HepG2 (cell line): Measurements from ENCODE around the gene FAM3D. TPM values are rescaled to one million over a fixed set of nuclear protein-coding genes. Genes with fewer than 3 reads are reported as not detected.

Source experiments
- ATAC-seq: fragments of 200-7000 bp; cut with Tn5 transposase; 3 replicates; pipeline ENCODE4 v1.9.1; 2020; ENCODE audit warnings: mild to moderate bottlenecking, moderate library complexity
- BruUV-seq: library from RNA; stranded (reverse); fragments of 400-500 nt; replicated peaks from 2 replicates; lab custom pipeline; 2021; lab: Mats Ljungman, UMichigan
- CTCF ChIA-PET: fragments of 300-600 bp; formaldehyde crosslinking; extraction: SDS; loops from one replicate; lab custom pipeline; 2021; ENCODE audit warnings: low total read pairs, inconsistent platforms, low intra/inter-chr PET ratio; lab: Yijun Ruan, JAX
- POLR2A ChIA-PET: fragments of 350-600 bp; sonication (Branson Sonifier 250); formaldehyde crosslinking; loops from one replicate; lab custom pipeline; 2020; ENCODE audit warnings: antibody characterized with exemption, inconsistent platforms; lab: Yijun Ruan, JAX
- DNase-seq: peaks from one replicate; pipeline ENCODE4 v3.0.0-alpha.2; 2015; ENCODE audit warnings: low spot score
- FAIRE-seq: peaks from 3 replicates; lab custom pipeline; 2011; peaks lifted over from hg19 to GRCh38; lab: Jason Lieb, UNC
- H2AFZ ChIP-seq: one replicate; pipeline ENCODE4 v1.6.1; 2011; ENCODE audit warnings: low read length, inconsistent platforms
- H3K27ac ChIP-seq: fragments of 300-600 bp; 3 replicates; pipeline ENCODE4 v1.8.0; 2011; ENCODE audit warnings: mixed run types, mild to moderate bottlenecking, mixed read lengths, low read length, inconsistent platforms; ENCODE audit not compliant: insufficient read depth; ENCODE audit errors: extremely low read length
- H3K27me3 ChIP-seq, 2 experiments: fragments of 200-600 bp in 1 of 2; 2 replicates in 1 of 2; 3 replicates in 1 of 2; pipeline versions ENCODE4 v1.6.0 to v1.8.0; 2011; ENCODE audit warnings: low read length in 2 of 2, mild to moderate bottlenecking in 2 of 2, moderate library complexity in 2 of 2, inconsistent platforms in 1 of 2; ENCODE audit not compliant: insufficient read depth in 2 of 2, control insufficient read depth in 1 of 2
- H3K36me3 ChIP-seq, 2 experiments: fragments of 200-600 bp in 1 of 2; replicated peaks in 1 of 2; 2 replicates in 1 of 2; 3 replicates in 1 of 2; pipeline versions ENCODE4 v1.5.1 to v1.8.0; 2011; ENCODE audit warnings: low read length in 2 of 2, inconsistent platforms in 1 of 2; ENCODE audit not compliant: insufficient read depth in 2 of 2, control insufficient read depth in 1 of 2
- H3K4me1 ChIP-seq: 2 replicates; pipeline ENCODE4 v1.5.1; 2012; ENCODE audit warnings: low read length, inconsistent platforms; ENCODE audit not compliant: insufficient read depth
- H3K4me2 ChIP-seq: 2 replicates; pipeline ENCODE4 v1.6.0; 2011; ENCODE audit warnings: low read depth, low read length, inconsistent platforms
- H3K4me3 ChIP-seq, 3 experiments: fragments of 200-600 bp in 1 of 3; sonication (generic), shearing (Covaris generic) in 1 of 3; replicated peaks in 1 of 3; 2 replicates each; pipeline ENCODE4 v1.5.1; 2011 to 2016; ENCODE audit warnings: low read length in 3 of 3, inconsistent platforms in 2 of 3, low read depth in 2 of 3, mild to moderate bottlenecking in 2 of 3, control low read depth in 1 of 3, mixed read lengths in 1 of 3; ENCODE audit not compliant: insufficient read depth in 1 of 3
- H3K79me2 ChIP-seq: one replicate; pipeline ENCODE4 v1.6.1; 2011; ENCODE audit warnings: low read length, inconsistent platforms; ENCODE audit not compliant: insufficient read depth
- H3K9ac ChIP-seq: 2 replicates; pipeline ENCODE4 v1.6.0; 2011; ENCODE audit warnings: mild to moderate bottlenecking, low read depth, low read length, inconsistent platforms; ENCODE audit not compliant: insufficient read depth
- H3K9me3 ChIP-seq: 2 replicates; pipeline ENCODE4 v1.5.1; 2012; ENCODE audit warnings: mild to moderate bottlenecking, low read length
- H4K20me1 ChIP-seq: 2 replicates; pipeline ENCODE4 v1.6.0; 2011; ENCODE audit warnings: inconsistent platforms, mild to moderate bottlenecking, low read length, moderate library complexity; ENCODE audit not compliant: insufficient read depth
- AKAP8 ChIP-seq: sonication (generic); formaldehyde crosslinking; IDR thresholded peaks from 2 replicates; pipeline ENCODE4 v1.5.1; 2020; ENCODE audit warnings: mild to moderate bottlenecking, missing genetic modification reagents
- FOXA3 ChIP-seq: IDR thresholded peaks from 2 replicates; pipeline ENCODE4 v1.6.1; 2016; ENCODE audit warnings: missing genetic modification reagents, missing compliant biosample characterization
- GMEB1 ChIP-seq: sonication (generic); formaldehyde crosslinking; IDR thresholded peaks from 2 replicates; pipeline ENCODE4 v1.5.1; 2020; ENCODE audit warnings: missing genetic modification reagents, mild to moderate bottlenecking, borderline replicate concordance
- GRHL1 ChIP-seq: sonication (generic); formaldehyde crosslinking; conservative IDR thresholded peaks from 2 replicates; pipeline ENCODE4 v1.8.0; 2022; ENCODE audit warnings: missing genetic modification reagents
- MLLT10 ChIP-seq: sonication (generic); formaldehyde crosslinking; IDR thresholded peaks from 2 replicates; pipeline ENCODE4 v1.4.0; 2020; ENCODE audit warnings: missing genetic modification reagents
- PHF5A ChIP-seq: IDR thresholded peaks from one replicate; pipeline ENCODE4 v1.6.1; 2018; ENCODE audit warnings: low read depth, missing genetic modification reagents; ENCODE audit not compliant: unreplicated experiment
- RBM22 ChIP-seq: fragments of 200-400 bp; formaldehyde crosslinking; optimal IDR thresholded peaks from 2 replicates; pipeline ENCODE3; 2017; ENCODE audit warnings: mild to moderate bottlenecking, low read length, moderate library complexity
- TMF1 ChIP-seq: sonication (generic); formaldehyde crosslinking; IDR thresholded peaks from 2 replicates; pipeline ENCODE4 v1.8.1; 2022; ENCODE audit warnings: low read depth, missing genetic modification reagents
- ZFP90 ChIP-seq: sonication (generic); formaldehyde crosslinking; IDR thresholded peaks from 2 replicates; pipeline ENCODE4 v1.8.0; 2022; ENCODE audit warnings: missing genetic modification reagents, mild to moderate bottlenecking, inconsistent platforms, borderline replicate concordance
- ZNF326 ChIP-seq: sonication (generic); formaldehyde crosslinking; IDR thresholded peaks from 2 replicates; pipeline ENCODE4 v1.4.0; 2020; ENCODE audit warnings: missing genetic modification reagents, borderline replicate concordance
- ZNF543 ChIP-seq: sonication (generic); formaldehyde crosslinking; IDR thresholded peaks from 2 replicates; pipeline ENCODE4 v1.4.0; 2020; ENCODE audit warnings: mild to moderate bottlenecking, missing genetic modification reagents
- ZSCAN9 ChIP-seq: IDR thresholded peaks from 2 replicates; pipeline ENCODE4 v1.6.1; 2016; ENCODE audit warnings: borderline replicate concordance
- WGBS: methylation state at CpG from one replicate; pipeline ENCODE4 v1.1.6; 2017; ENCODE audit warnings: low lambda C conversion rate; 5-methylcytosine and 5-hydroxymethylcytosine counted together
- in situ Hi-C: cut with HindIII; loops from 2 replicates; pipeline ENCODE4 v1.10.0; 2017; ENCODE audit warnings: low pct_unique_long_range_greater_than_20kb; ENCODE audit not compliant: extremely low pct_ligation_motif_present
- intact Hi-C: fragments of 100-400 bp; cut with micrococcal nuclease; formaldehyde crosslinking; loops from one replicate; pipeline ENCODE4 v1.10.0; 2022; ENCODE audit not compliant: unreplicated experiment
- polyA plus RNA-seq, 8 experiments: library from polyadenylated mRNA; depleted of rRNA in 3 of 8; stranded (reverse) in 7 of 8; unstranded in 1 of 8; fragments of >200 nt; fragmentation: Illumina TruSeq in 4 of 8; extraction: Trizol in 4 of 8; gene quantifications; 2 replicates each; pipeline versions ENCODE4 v1.2.1 to v1.2.3, GENCODE V29; 2011 to 2016; ENCODE audit warnings: low read depth in 4 of 8, missing spikeins in 1 of 8, mixed read lengths in 1 of 8; ENCODE audit not compliant: insufficient read depth in 1 of 8
- total RNA-seq, 5 experiments: library from RNA; depleted of rRNA; stranded (reverse); fragments of >200 nt; fragmentation: Illumina TruSeq; extraction: Trizol; gene quantifications; 2 replicates each; pipeline ENCODE4 v1.2.3, GENCODE V29; 2016; ENCODE audit warnings: low read depth in 1 of 5

The FAM3D gene
- total and polyA plus RNA-seq, 2 of the 13 experiments (the other 11 are each of a cell fraction or from before 2014, with no cell fraction given) = not detected

GRCh38 chr3:58594117-58594516 is 72.5 kb downstream of the FAM3D start:
- Histone ChIP-seq H3K4me1 (peaks cover 12% of the 10 kb centered on the region), H3K27me3 (no peaks in the 10 kb centered on the region), H4K20me1 (no peaks in the 10 kb centered on the region), H3K4me2 (no peak overlapping the region), H2AFZ (no peak overlapping the region), H3K36me3 (no peaks in the 10 kb centered on the region), H3K27ac (no peak overlapping the region), H3K9ac (no peak overlapping the region), H3K4me3 (no peak overlapping the region), H3K79me2 (no peaks in the 10 kb centered on the region), H3K9me3 (no peaks in the 10 kb centered on the region)
- ChIA-PET POLR2A (no interaction called here), CTCF (no interaction called here)
- in situ Hi-C loops = no loop called here
- intact Hi-C loops = no loop called here
- TF ChIP-seq ZFP90 (CRISPR knock-in tag) = no peak
- TF ChIP-seq ZSCAN9 (CRISPR knock-in tag) = no peak
- TF ChIP-seq MLLT10 (CRISPR knock-in tag) = no peak
- no peak for TF ChIP-seq ZNF543
- no peak for TF ChIP-seq AKAP8 (CRISPR knock-in tag)
- FAIRE-seq = peak; percentile 28
- no peak for DNase-seq
- ATAC-seq = no peak
- WGBS = 3% methylated on average over 5 of the region's 5 CpGs
- BruUV-seq = no TSS peak

- Histone ChIP-seq H3K9me3 (no peaks in the 10 kb centered on the region), H3K27ac (no peak overlapping the region), H2AFZ (no peak overlapping the region), H3K4me3 (no peak overlapping the region), H3K4me2 (no peak overlapping the region), H3K4me1 (peaks cover 12% of the 10 kb centered on the region), H4K20me1 (no peaks in the 10 kb centered on the region), H3K36me3 (no peaks in the 10 kb centered on the region), H3K9ac (no peak overlapping the region), H3K27me3 (no peaks in the 10 kb centered on the region), H3K79me2 (no peaks in the 10 kb centered on the region)
- ChIA-PET CTCF (no interaction called here), POLR2A (no interaction called here)
- no TSS peak for BruUV-seq
- FAIRE-seq = no peak
- intact Hi-C loops (no loop called here), in situ Hi-C loops (no loop called here)
- no peak for ATAC-seq
- 12% methylated on average over 6 of the region's 6 CpGs for WGBS
- no peak for DNase-seq
- TF ChIP-seq FOXA3 (CRISPR knock-in tag) (no peak), PHF5A (no peak), GMEB1 (no peak), GRHL1 (CRISPR knock-in tag) (no peak), RBM22 (no peak), ZNF326 (CRISPR knock-in tag) (no peak), TMF1 (CRISPR knock-in tag) (no peak)
Measured at GRCh38 chr3:58591517-58592510, 74.8 kb downstream of the FAM3D start.
